A673 (cell line): Measurements from ENCODE around the gene SEMA6A. TPM values are rescaled to one million over a fixed set of nuclear protein-coding genes. Genes with fewer than 3 reads are reported as not detected.

ENCODE experiments used
- BruUV-seq: library from RNA; stranded (reverse); fragments of 400-500 nt; replicated peaks from 2 replicates; lab custom pipeline; 2021; lab: Mats Ljungman, UMichigan
- CTCF ChIA-PET: fragments of 300-600 bp; sonication (Branson Sonifier 250); formaldehyde crosslinking; loops from one replicate; lab custom pipeline; 2022; ENCODE audit warnings: antibody characterized with exemption; lab: Charles Lee
- POLR2A ChIA-PET: fragments of 300-600 bp; sonication (Branson Sonifier 250); formaldehyde crosslinking; loops from one replicate; lab custom pipeline; 2022; ENCODE audit warnings: antibody characterized with exemption; ENCODE audit not compliant: low non-redundant PET; lab: Charles Lee
- DNase-seq: peaks from one replicate; pipeline ENCODE4 v3.0.0-alpha.2; 2015; ENCODE audit warnings: low spot score
- H3K27ac ChIP-seq: fragments of 200-600 bp; sonication (generic); 2 replicates; pipeline ENCODE4 v1.5.1; 2016; ENCODE audit warnings: mixed run types, low read depth, mild to moderate bottlenecking, mixed read lengths, antibody characterized with exemption, low read length; ENCODE audit not compliant: poor library complexity, severe bottlenecking
- H3K27me3 ChIP-seq: fragments of 200-600 bp; sonication (generic); replicated peaks from 2 replicates; pipeline ENCODE4 v1.6.1; 2017; ENCODE audit warnings: mixed run types, low read depth, mild to moderate bottlenecking, mixed read lengths, antibody characterized with exemption, low read length; ENCODE audit not compliant: insufficient read depth, poor library complexity
- H3K36me3 ChIP-seq: fragments of 200-600 bp; sonication (generic); 2 replicates; pipeline ENCODE4 v1.6.1; 2016; ENCODE audit warnings: mixed run types, mild to moderate bottlenecking, mixed read lengths, antibody characterized with exemption, low read length; ENCODE audit not compliant: insufficient read depth, poor library complexity, severe bottlenecking
- H3K4me1 ChIP-seq: fragments of 200-600 bp; sonication (generic); 2 replicates; pipeline ENCODE4 v1.6.1; 2017; ENCODE audit warnings: mixed run types, mild to moderate bottlenecking, mixed read lengths, antibody characterized with exemption, low read length; ENCODE audit not compliant: insufficient read depth, poor library complexity, severe bottlenecking
- H3K4me3 ChIP-seq: fragments of 200-600 bp; sonication (generic); 2 replicates; pipeline ENCODE4 v1.5.1; 2016; ENCODE audit warnings: low read depth, mixed run types, mild to moderate bottlenecking, mixed read lengths, low read length; ENCODE audit not compliant: poor library complexity, severe bottlenecking
- H3K9me3 ChIP-seq: fragments of 200-600 bp; sonication (generic); 2 replicates; pipeline ENCODE4 v1.6.1; 2016; ENCODE audit warnings: mixed run types, low read depth, mild to moderate bottlenecking, mixed read lengths, antibody characterized with exemption, low read length; ENCODE audit not compliant: poor library complexity, severe bottlenecking
- EZH2 ChIP-seq: fragments of 200-600 bp; sonication (generic); IDR thresholded peaks from 2 replicates; pipeline ENCODE4 v1.6.1; 2017; ENCODE audit warnings: borderline replicate concordance, low read depth, mild to moderate bottlenecking, mixed read lengths, antibody characterized with exemption, low read length; ENCODE audit not compliant: poor library complexity, severe bottlenecking
- intact Hi-C: fragments of 100-400 bp; cut with micrococcal nuclease; formaldehyde crosslinking; loops from one replicate; pipeline ENCODE4 v1.10.0; 2022; ENCODE audit not compliant: unreplicated experiment
- total RNA-seq: library from RNA; stranded (reverse); gene quantifications from 2 replicates; pipeline ENCODE4 v1.2.3, GENCODE V29; 2021
- TF ChIP-seq, protein P1 (sequence below): fragments of 300-800, 200-600 bp; sonication (generic); conservative IDR thresholded peaks from 2 replicates; pipeline ENCODE4 v1.5.1; 2017; ENCODE audit warnings: low read depth, mild to moderate bottlenecking, antibody characterized with exemption, low read length, moderate library complexity, mixed read lengths

Gene SEMA6A
- total RNA-seq, 1 experiment from 2014 or later, result 10.6 TPM

DNA sequence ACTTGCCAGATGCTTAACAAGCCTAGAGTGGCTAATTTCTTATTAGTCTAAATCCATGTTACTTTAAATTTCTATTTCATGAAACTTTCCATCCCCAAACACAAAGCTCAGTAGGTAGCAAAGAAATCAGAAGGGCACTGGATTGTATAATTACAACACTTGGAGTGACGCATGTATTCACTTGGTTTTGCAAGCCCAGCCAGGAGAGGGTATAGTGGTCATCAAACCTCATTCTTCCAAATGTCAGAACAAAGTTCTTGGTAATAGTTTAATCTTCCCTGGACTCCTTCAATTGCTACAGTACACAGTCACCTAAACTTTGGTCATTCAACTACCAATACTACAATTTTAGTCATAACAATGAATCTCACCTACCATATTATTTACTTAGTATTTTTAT, 112.1 kb downstream of the SEMA6A start:
- CTCF ChIA-PET, result no interaction called here
- Histone ChIP-seq H3K4me3 (no peak overlapping the region), H3K4me1 (no peaks in the 10 kb centered on the region), H3K27me3 (no peaks in the 10 kb centered on the region), H3K9me3 (no peaks in the 10 kb centered on the region), H3K27ac (no peak overlapping the region), H3K36me3 (no peaks in the 10 kb centered on the region)
- no peak for DNase-seq
- intact Hi-C loops, result no loop called here
- POLR2A ChIA-PET, result no interaction called here
- BruUV-seq, result no TSS peak
- TF ChIP-seq, protein P1, sequence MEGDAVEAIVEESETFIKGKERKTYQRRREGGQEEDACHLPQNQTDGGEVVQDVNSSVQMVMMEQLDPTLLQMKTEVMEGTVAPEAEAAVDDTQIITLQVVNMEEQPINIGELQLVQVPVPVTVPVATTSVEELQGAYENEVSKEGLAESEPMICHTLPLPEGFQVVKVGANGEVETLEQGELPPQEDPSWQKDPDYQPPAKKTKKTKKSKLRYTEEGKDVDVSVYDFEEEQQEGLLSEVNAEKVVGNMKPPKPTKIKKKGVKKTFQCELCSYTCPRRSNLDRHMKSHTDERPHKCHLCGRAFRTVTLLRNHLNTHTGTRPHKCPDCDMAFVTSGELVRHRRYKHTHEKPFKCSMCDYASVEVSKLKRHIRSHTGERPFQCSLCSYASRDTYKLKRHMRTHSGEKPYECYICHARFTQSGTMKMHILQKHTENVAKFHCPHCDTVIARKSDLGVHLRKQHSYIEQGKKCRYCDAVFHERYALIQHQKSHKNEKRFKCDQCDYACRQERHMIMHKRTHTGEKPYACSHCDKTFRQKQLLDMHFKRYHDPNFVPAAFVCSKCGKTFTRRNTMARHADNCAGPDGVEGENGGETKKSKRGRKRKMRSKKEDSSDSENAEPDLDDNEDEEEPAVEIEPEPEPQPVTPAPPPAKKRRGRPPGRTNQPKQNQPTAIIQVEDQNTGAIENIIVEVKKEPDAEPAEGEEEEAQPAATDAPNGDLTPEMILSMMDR, result no peak
- TF ChIP-seq EZH2, result no peak

DNA sequence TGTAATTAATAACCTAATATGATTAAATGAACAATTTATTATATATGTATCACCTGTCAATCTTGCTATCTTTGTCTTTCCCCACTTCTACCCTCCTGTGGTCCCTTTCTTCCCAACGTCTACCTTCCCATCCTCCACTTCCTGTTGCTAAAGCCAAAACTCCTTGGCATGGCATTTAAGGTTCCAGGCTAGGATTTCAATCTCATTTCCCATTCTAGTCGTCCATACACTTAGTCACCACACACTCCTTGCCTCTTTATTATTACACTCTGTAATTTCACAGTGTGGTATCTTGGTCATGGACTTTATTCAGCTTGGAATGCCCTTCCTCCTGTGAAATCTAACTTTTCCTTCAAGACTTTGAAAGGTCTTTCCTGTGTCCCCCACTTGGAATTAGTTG, 115.3 kb downstream of the SEMA6A start:
- no peak overlapping the region for H3K27ac ChIP-seq
- no peak overlapping the region for H3K4me3 ChIP-seq
- H3K27me3 ChIP-seq, result no peaks in the 10 kb centered on the region
- CTCF ChIA-PET, result no interaction called here
- no peak for DNase-seq
- intact Hi-C loops, result no loop called here
- TF ChIP-seq, protein P1, result no peak
- TF ChIP-seq EZH2, result no peak
- H3K36me3 ChIP-seq, result no peaks in the 10 kb centered on the region
- no peaks in the 10 kb centered on the region for H3K9me3 ChIP-seq
- POLR2A ChIA-PET, result no interaction called here
- H3K4me1 ChIP-seq, result no peaks in the 10 kb centered on the region
- no TSS peak for BruUV-seq

DNA sequence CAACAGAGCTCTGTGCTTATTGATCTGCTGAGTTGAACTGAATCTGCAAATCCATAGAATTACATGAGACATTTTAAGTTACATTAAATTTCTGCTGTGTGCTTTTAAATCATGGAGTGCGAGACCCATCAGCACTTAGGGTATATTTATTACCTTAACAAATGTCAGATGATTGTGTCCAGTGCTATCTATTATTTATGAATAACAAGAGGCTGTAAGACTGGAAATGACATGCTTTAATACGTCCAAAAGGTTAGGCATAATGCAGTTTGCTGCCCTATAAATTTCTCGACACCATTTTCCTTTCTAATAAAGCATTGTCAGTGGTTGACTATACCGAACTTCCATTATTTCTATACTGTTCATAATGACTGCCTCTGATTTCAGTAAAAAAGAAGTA, 117.6 kb downstream of the SEMA6A start:
- ChIA-PET POLR2A (no interaction called here), CTCF (no interaction called here)
- H3K27ac ChIP-seq, result no peak overlapping the region
- DNase-seq, result no peak
- H3K36me3 ChIP-seq, result no peaks in the 10 kb centered on the region
- TF ChIP-seq, protein P1, result no peak
- TF ChIP-seq EZH2, result no peak
- no TSS peak for BruUV-seq
- no peaks in the 10 kb centered on the region for H3K4me1 ChIP-seq
- no peak overlapping the region for H3K4me3 ChIP-seq
- intact Hi-C loops, result no loop called here
- H3K27me3 ChIP-seq, result no peaks in the 10 kb centered on the region
- H3K9me3 ChIP-seq, result no peaks in the 10 kb centered on the region
